IMR-90 (cell line): ENCODE results near the gene GDF15. TPM values are rescaled to one million over a fixed set of nuclear protein-coding genes. Genes with fewer than 3 reads are reported as not detected.

Experiments
- ATAC-seq: fragments of 200-7000 bp; cut with Tn5 transposase; 2 replicates; pipeline ENCODE4 v1.9.1; 2020; ENCODE audit warnings: low read depth, mild to moderate bottlenecking, moderate library complexity
- BruUV-seq: library from RNA; stranded (reverse); fragments of 400-500 nt; replicated peaks from 2 replicates; lab custom pipeline; 2021; lab: Mats Ljungman, UMichigan
- CTCF ChIA-PET: fragments of 300-600 bp; formaldehyde crosslinking; extraction: SDS; loops from one replicate; lab custom pipeline; 2021; ENCODE audit warnings: antibody characterized with exemption; lab: Yijun Ruan, JAX
- POLR2A ChIA-PET: fragments of 300-600 bp; sonication (Branson Sonifier 250); formaldehyde crosslinking; loops from one replicate; lab custom pipeline; 2022; ENCODE audit warnings: antibody characterized with exemption; ENCODE audit not compliant: unreplicated experiment; lab: Charles Lee
- DNase-seq: peaks from one replicate; pipeline ENCODE4 v3.0.0; 2013
- H2AFZ ChIP-seq: replicated peaks from 2 replicates; pipeline ENCODE3; 2013; ENCODE audit warnings: low read length, mild to moderate bottlenecking; ENCODE audit not compliant: poor library complexity
- H2AK5ac ChIP-seq: 2 replicates; pipeline ENCODE4 v1.6.1; 2013; ENCODE audit warnings: low read depth, low read length, inconsistent platforms
- H2AK9ac ChIP-seq: replicated peaks from 2 replicates; pipeline ENCODE3; 2013; ENCODE audit warnings: mild to moderate bottlenecking, low read depth, low read length, moderate library complexity; ENCODE audit not compliant: poor library complexity
- H2BK120ac ChIP-seq: 2 replicates; pipeline ENCODE4 v1.6.1; 2013; ENCODE audit warnings: low read depth, low read length, inconsistent platforms
- H2BK15ac ChIP-seq: 3 replicates; pipeline ENCODE4 v1.6.1; 2013; ENCODE audit warnings: low read depth, low read length, inconsistent platforms
- H2BK20ac ChIP-seq: 2 replicates; pipeline ENCODE4 v1.6.1; 2013; ENCODE audit warnings: low read depth, mild to moderate bottlenecking, inconsistent platforms, low read length, moderate library complexity
- H2BK5ac ChIP-seq: 2 replicates; pipeline ENCODE4 v1.6.1; 2013; ENCODE audit warnings: mild to moderate bottlenecking, low read depth, low read length, inconsistent platforms; ENCODE audit not compliant: poor library complexity, severe bottlenecking
- H3K14ac ChIP-seq: replicated peaks from 2 replicates; pipeline ENCODE4 v1.6.1; 2013; ENCODE audit warnings: low read depth, low read length, inconsistent platforms
- H3K18ac ChIP-seq: 2 replicates; pipeline ENCODE4 v1.6.1; 2013; ENCODE audit warnings: low read depth, low read length, control low read depth
- H3K23ac ChIP-seq: 2 replicates; pipeline ENCODE4 v1.6.1; 2013; ENCODE audit warnings: low read depth, low read length, inconsistent platforms
- H3K27ac ChIP-seq: 2 replicates; pipeline ENCODE4 v1.5.1; 2013; ENCODE audit warnings: mild to moderate bottlenecking, control low read depth, low read length; ENCODE audit not compliant: insufficient read depth
- H3K27me3 ChIP-seq: 2 replicates; pipeline ENCODE4 v1.6.1; 2013; ENCODE audit warnings: low read length; ENCODE audit not compliant: control insufficient read depth, insufficient read depth
- H3K36me3 ChIP-seq: 2 replicates; pipeline ENCODE4 v1.6.1; 2013; ENCODE audit warnings: low read length, mixed read lengths; ENCODE audit not compliant: control insufficient read depth, insufficient read depth
- H3K4ac ChIP-seq: 2 replicates; pipeline ENCODE4 v1.6.1; 2013; ENCODE audit warnings: low read depth, low read length, inconsistent platforms
- H3K4me1 ChIP-seq: 2 replicates; pipeline ENCODE4 v1.6.1; 2013; ENCODE audit warnings: low read length, mixed read lengths; ENCODE audit not compliant: control insufficient read depth, insufficient read depth
- H3K4me2 ChIP-seq: 2 replicates; pipeline ENCODE4 v1.6.1; 2013; ENCODE audit warnings: low read depth, mild to moderate bottlenecking, control low read depth, low read length, moderate library complexity
- H3K4me3 ChIP-seq: 2 replicates; pipeline ENCODE4 v1.5.1; 2013; ENCODE audit warnings: low read depth, mild to moderate bottlenecking, control low read depth, low read length, moderate library complexity; ENCODE audit not compliant: insufficient read depth
- H3K56ac ChIP-seq: 2 replicates; pipeline ENCODE4 v1.6.1; 2013; ENCODE audit warnings: low read length, inconsistent platforms; ENCODE audit not compliant: insufficient read depth; ENCODE audit errors: extremely low read depth
- H3K79me1 ChIP-seq, 2 experiments: 2 replicates each; pipeline ENCODE4 v1.6.1; 2013; ENCODE audit warnings: low read length in 2 of 2, inconsistent platforms in 1 of 2, low read depth in 1 of 2
- H3K9ac ChIP-seq: 2 replicates; pipeline ENCODE4 v1.6.1; 2013; ENCODE audit warnings: low read depth, low read length, control low read depth
- H3K9me1 ChIP-seq: 2 replicates; pipeline ENCODE4 v1.6.1; 2013; ENCODE audit warnings: low read length, inconsistent platforms; ENCODE audit not compliant: insufficient read depth
- H3K9me3 ChIP-seq: 2 replicates; pipeline ENCODE4 v1.6.1; 2013; ENCODE audit warnings: low read length; ENCODE audit not compliant: control insufficient read depth, insufficient read depth
- H4K20me1 ChIP-seq: 2 replicates; pipeline ENCODE4 v1.6.1; 2013; ENCODE audit warnings: low read length, inconsistent platforms; ENCODE audit not compliant: insufficient read depth
- H4K5ac ChIP-seq: 2 replicates; pipeline ENCODE4 v1.6.1; 2013; ENCODE audit warnings: mild to moderate bottlenecking, low read depth, low read length, control low read depth
- H4K8ac ChIP-seq, 2 experiments: 2 replicates each; pipeline ENCODE4 v1.6.1; 2013; ENCODE audit warnings: low read depth in 2 of 2, low read length in 2 of 2, control low read depth in 1 of 2, inconsistent platforms in 1 of 2
- H4K91ac ChIP-seq: 2 replicates; pipeline ENCODE4 v1.6.1; 2013; ENCODE audit warnings: low read depth, low read length, inconsistent platforms; ENCODE audit not compliant: insufficient read depth
- BHLHE40 ChIP-seq: fragments of 150-350 bp; IDR thresholded peaks from 2 replicates; pipeline ENCODE4 v1.6.1; 2016; ENCODE audit warnings: mild to moderate bottlenecking, low read depth, low read length
- CEBPB ChIP-seq: IDR thresholded peaks from 2 replicates; pipeline ENCODE4 v1.6.1; 2012; ENCODE audit warnings: low read depth, low read length, improper control_type of control experiment
- CHD1 ChIP-seq: IDR thresholded peaks from 2 replicates; pipeline ENCODE4 v1.6.1; 2012; ENCODE audit warnings: low read depth, low read length, improper control_type of control experiment
- CTCF ChIP-seq: conservative IDR thresholded peaks from 2 replicates; pipeline ENCODE4 v1.5.1; 2012; ENCODE audit warnings: mild to moderate bottlenecking, low read depth, low read length, improper control_type of control experiment
- MAFK ChIP-seq: IDR thresholded peaks from 2 replicates; pipeline ENCODE4 v1.6.1; 2012; ENCODE audit warnings: low read depth, low read length, improper control_type of control experiment
- MAZ ChIP-seq: IDR thresholded peaks from 2 replicates; pipeline ENCODE4 v1.6.1; 2012; ENCODE audit warnings: low read depth, mild to moderate bottlenecking, low read length, improper control_type of control experiment, moderate library complexity, borderline replicate concordance
- POLR2A ChIP-seq: IDR thresholded peaks from 2 replicates; pipeline ENCODE4 v1.6.1; 2012; ENCODE audit warnings: mild to moderate bottlenecking, low read depth, low read length
- RAD21 ChIP-seq: IDR thresholded peaks from 2 replicates; pipeline ENCODE4 v1.6.1; 2012; ENCODE audit warnings: low read length, improper control_type of control experiment
- RFX5 ChIP-seq: IDR thresholded peaks from 2 replicates; pipeline ENCODE4 v1.8.0; 2012; ENCODE audit warnings: low read depth, mild to moderate bottlenecking, low read length, moderate library complexity
- SMC3 ChIP-seq: fragments of 150-350 bp; IDR thresholded peaks from 2 replicates; pipeline ENCODE4 v1.6.1; 2016; ENCODE audit warnings: low read depth, mild to moderate bottlenecking, antibody characterized with exemption, low read length, moderate library complexity
- USF2 ChIP-seq: fragments of 150-350 bp; IDR thresholded peaks from 2 replicates; pipeline ENCODE4 v1.6.1; 2017; ENCODE audit warnings: mild to moderate bottlenecking, antibody characterized with exemption, low read length, low read depth
- WGBS, 2 experiments: methylation state at CpG; one replicate each; pipeline versions ENCODE4 v1.1.5 to v1.1.7; 2013; ENCODE audit warnings: missing lambda C conversion rate in 2 of 2; ENCODE audit not compliant: insufficient read length in 1 of 2; ENCODE audit errors: extremely low coverage in 2 of 2; 5-methylcytosine and 5-hydroxymethylcytosine counted together
- dilution Hi-C: fragments of 300-500 bp; cut with HindIII; formaldehyde crosslinking; loops from one replicate; pipeline ENCODE4 v1.14.3; 2018; ENCODE audit warnings: low sequenced_read_pairs; ENCODE audit not compliant: unreplicated experiment
- in situ Hi-C: fragments of 300-500 bp; cut with MboI; formaldehyde crosslinking; loops from 3 replicates; pipeline ENCODE4 v1.14.3; 2019; ENCODE audit warnings: low sequenced_read_pairs, inconsistent platforms, mixed read lengths
- intact Hi-C: fragments of 100-400 bp; cut with micrococcal nuclease; formaldehyde crosslinking; loops from 2 replicates; pipeline ENCODE4 v1.10.0; 2022
- polyA plus RNA-seq, 3 experiments: library from polyadenylated mRNA; depleted of rRNA; stranded (reverse); fragments of >200 nt; gene quantifications; 2 replicates each; pipeline ENCODE4 v1.2.3, GENCODE V29; 2012; ENCODE audit warnings: low replicate concordance in 1 of 3
- total RNA-seq: library from RNA; depleted of rRNA; stranded (reverse); fragments of >200 nt; gene quantifications from 2 replicates; pipeline ENCODE4 v1.2.3, GENCODE V29; 2012

Gene GDF15
- total and polyA plus RNA-seq, 2 of the 4 experiments (the other 2 are of a cell fraction), result 5.6 to 49.8 TPM

DNA sequence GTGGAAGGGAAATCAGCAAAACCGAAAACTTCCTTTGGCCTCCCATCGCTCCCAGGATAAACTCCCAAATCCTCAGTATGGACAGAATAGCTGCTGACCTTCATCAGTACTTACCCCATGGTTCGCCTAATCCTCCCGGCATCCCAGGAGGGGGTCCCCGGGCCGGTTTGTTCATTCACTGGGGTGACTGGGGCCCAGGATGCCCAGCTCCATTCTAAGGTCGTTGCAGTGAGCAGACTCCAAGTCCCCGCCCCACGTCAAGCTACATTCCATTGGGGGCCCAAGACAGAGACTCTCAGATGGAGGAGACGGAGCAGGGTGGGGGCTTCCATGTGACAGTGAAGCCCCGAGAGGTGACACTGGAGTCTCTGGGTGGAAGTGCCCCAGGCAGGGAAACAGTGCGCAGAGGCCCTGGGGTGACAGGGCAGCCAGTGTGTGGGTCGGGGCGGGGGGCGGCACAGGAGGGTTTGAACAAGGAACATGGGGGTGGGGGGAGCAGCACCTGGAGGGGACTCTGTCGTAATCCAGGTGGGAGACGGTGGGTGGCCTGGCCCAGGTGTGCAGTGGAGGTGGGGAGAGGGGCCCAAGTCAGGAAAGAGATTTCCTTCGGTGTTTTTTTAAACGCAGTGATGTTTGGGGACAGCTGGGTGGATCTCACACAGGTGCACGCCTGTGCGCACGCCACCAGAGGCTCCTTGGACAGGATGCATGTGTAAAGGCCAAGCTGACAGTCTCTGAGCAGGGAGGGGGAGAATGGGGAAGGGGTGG lies 38.3 kb downstream of the GDF15 start:
- no peak overlapping the region for H2BK120ac ChIP-seq
- H4K5ac ChIP-seq, result no peak overlapping the region
- H4K91ac ChIP-seq, result no peak overlapping the region
- H3K9me3 ChIP-seq, result no peaks in the 10 kb centered on the region
- intact Hi-C loops (no loop called here), dilution Hi-C loops (no loop called here), in situ Hi-C loops (no loop called here)
- CTCF ChIA-PET, result no interaction called here
- H3K4me1 ChIP-seq, result peaks cover 14% of the 10 kb centered on the region
- 78% methylated on average over 9 of the region's 22 CpGs; no CpG with 5 or more reads in 1 of the 2 experiments for WGBS, 2 experiments
- no peak overlapping the region for H4K8ac ChIP-seq
- no peaks in the 10 kb centered on the region for H3K27me3 ChIP-seq
- no peak overlapping the region for H3K23ac ChIP-seq
- H3K18ac ChIP-seq, result no peak overlapping the region
- DNase-seq, result no peak
- BruUV-seq, result no TSS peak
- TF ChIP-seq SMC3 (no peak), MAFK (no peak), MAZ (no peak), RFX5 (no peak), CEBPB (no peak), BHLHE40 (no peak), CTCF (no peak), POLR2A (no peak), RAD21 (no peak), USF2 (no peak), CHD1 (no peak)
- peaks cover 4 to 80% of the 10 kb centered on the region in 2 experiments for H3K79me1 ChIP-seq
- no peak overlapping the region for H3K4me2 ChIP-seq
- H2AK9ac ChIP-seq, result no peak overlapping the region
- H2BK20ac ChIP-seq, result no peak overlapping the region
- H3K9ac ChIP-seq, result no peak overlapping the region
- H2AK5ac ChIP-seq, result no peak overlapping the region
- no peak for ATAC-seq
- H2AFZ ChIP-seq, result no peak overlapping the region
- no peak overlapping the region for H3K14ac ChIP-seq
- no peak overlapping the region for H3K4me3 ChIP-seq
- H3K4ac ChIP-seq, result no peak overlapping the region
- H4K20me1 ChIP-seq, result peaks cover 72% of the 10 kb centered on the region
- H3K27ac ChIP-seq, result no peak overlapping the region
- POLR2A ChIA-PET, result no interaction called here
- peaks cover 15% of the 10 kb centered on the region for H3K9me1 ChIP-seq
- no peak overlapping the region for H3K56ac ChIP-seq
- H3K36me3 ChIP-seq, result no peaks in the 10 kb centered on the region; the same call in 1 of the 2 replicates
- no peak overlapping the region for H2BK15ac ChIP-seq
- no peak overlapping the region for H2BK5ac ChIP-seq
